ENCODE data around the gene TSC22D4.

- TF ChIP-seq, protein P1, sequence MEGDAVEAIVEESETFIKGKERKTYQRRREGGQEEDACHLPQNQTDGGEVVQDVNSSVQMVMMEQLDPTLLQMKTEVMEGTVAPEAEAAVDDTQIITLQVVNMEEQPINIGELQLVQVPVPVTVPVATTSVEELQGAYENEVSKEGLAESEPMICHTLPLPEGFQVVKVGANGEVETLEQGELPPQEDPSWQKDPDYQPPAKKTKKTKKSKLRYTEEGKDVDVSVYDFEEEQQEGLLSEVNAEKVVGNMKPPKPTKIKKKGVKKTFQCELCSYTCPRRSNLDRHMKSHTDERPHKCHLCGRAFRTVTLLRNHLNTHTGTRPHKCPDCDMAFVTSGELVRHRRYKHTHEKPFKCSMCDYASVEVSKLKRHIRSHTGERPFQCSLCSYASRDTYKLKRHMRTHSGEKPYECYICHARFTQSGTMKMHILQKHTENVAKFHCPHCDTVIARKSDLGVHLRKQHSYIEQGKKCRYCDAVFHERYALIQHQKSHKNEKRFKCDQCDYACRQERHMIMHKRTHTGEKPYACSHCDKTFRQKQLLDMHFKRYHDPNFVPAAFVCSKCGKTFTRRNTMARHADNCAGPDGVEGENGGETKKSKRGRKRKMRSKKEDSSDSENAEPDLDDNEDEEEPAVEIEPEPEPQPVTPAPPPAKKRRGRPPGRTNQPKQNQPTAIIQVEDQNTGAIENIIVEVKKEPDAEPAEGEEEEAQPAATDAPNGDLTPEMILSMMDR (conservative IDR thresholded peaks at IDR 0.05), result no peak
- TF ChIP-seq EZH2 (IDR thresholded peaks at IDR 0.05; ENCODE audit: low read depth), result no peak
Measured at GRCh38 chr7:100441641-100442535, 37.1 kb downstream of the TSC22D4 start.
